D341Med (cell line): Measurements from ENCODE around the gene GNG7.
"Not testable (repeated sequence)": the region's sequence is repeated elsewhere in the genome, so short reads cannot be mapped to it uniquely, and the experiment has no call there.

Experiments used
- DNase-seq: peaks from one replicate; pipeline ENCODE4 v3.0.0; 2012; ENCODE audit warnings: low spot score

GNG7 gene

GRCh38 chr19:2675892-2676291, 26.6 kb downstream of the GNG7 start:
- no peak for DNase-seq

DNA sequence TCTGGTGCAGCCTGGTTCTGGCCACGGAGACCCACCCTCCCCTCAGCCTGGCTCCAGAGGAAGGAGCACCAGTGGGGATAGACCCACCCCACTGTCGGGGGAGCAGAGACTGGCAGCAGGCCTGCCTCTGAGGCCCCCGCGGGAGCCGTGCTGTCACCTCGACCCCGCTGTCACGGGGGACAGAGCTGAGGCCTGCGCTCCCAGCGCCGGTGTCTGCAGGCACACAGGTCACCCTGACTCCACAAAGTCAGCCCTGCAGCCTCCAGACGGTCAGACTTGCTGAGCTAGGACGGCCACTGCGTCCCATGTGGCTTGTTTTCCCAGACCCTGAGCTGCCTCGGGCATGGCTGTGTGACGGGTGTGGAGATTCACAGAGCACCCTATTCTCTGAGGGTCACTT, 32.3 kb downstream of the GNG7 start:
- no peak for DNase-seq

- DNase-seq, result no peak
Measured at GRCh38 chr19:2668175-2668763, 34.2 kb downstream of the GNG7 start.

DNA sequence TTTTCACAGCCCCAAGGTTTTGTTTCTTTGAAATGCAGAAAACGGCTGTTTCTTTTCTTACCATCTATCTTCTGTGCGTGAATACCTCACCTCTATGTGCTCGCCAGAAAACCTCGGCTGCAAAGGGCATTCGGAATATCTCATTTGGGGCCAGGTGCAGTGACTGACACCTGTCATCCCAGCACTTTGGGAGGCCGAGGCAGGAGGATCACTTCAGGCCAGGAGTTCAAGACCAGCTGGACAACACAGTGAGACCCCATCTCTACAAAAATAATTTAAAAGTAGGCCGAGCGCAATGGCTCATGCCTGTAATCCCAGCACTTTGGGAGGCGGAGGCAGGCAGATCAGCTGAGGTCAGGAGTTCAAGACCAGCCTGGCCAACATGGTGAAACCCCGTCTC, 35.1 kb downstream of the GNG7 start:
- DNase-seq, result not testable (repeated sequence)

DNA sequence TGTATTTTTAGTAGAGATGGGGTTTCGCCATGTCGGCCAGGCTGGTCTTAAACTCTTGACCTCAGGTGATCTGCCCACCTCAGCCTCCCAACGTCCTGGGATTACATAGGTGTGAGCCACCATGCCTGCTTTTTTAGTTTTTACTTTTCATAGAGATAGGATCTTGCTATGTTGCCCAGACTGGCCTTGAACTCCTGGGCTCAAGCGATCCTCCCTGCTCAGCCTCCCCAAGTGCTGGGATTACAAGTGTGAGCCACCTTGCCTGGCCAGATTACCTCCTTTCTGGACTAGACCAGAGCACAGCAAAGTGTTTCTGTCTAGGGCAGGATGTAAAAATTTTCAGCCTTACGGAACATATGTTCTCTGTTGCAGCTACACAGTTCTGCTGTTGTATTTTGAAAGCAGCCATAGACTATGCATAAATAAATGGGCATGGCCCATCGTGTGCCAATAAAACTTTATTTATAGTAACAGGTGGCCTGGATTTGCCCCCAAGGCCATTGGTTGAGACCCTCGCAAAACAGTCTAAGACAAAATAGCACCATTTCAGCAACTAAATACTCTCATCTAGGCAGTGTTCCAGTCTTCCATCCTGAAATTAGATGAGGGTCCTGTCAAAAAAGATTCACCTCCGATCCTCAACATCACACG, 36.0 kb downstream of the GNG7 start:
- no peak for DNase-seq

- no peak for DNase-seq
Measured at GRCh38 chr19:2665103-2665502, 37.4 kb downstream of the GNG7 start.

- DNase-seq, result no peak
Measured at GRCh38 chr19:2663920-2664571, 38.4 kb downstream of the GNG7 start.

- DNase-seq, result no peak
Measured at GRCh38 chr19:2661615-2662014, 40.9 kb downstream of the GNG7 start.

DNA sequence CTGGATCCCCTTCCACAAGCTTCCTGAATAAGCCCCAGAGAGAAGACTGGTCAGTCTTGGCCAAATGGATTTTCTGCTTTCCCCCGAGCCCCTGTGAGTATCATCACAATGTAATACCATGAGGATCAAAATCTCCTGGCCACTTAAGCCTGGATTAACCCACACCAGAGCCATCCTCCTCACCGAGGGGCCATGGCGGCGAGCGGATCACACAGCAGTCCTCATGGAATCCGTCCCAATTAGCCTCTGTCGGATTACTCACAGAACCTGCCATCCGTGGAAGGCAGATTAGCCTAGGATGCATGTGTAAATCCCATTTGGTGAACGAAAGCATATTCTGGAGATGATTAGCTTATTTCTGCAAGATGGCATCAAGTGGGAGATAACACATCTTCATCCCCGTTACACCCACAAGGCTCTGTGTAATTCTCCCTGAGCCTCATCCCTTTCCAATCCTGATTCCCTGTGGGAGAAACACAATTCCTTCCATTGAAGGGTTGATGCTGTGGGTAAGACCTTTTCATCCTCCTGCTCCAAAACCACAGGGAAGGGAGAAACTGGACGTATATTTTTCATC, 42.5 kb downstream of the GNG7 start:
- peak; percentile 84 for DNase-seq

GRCh38 chr19:2656533-2656932, 46.0 kb downstream of the GNG7 start:
- no peak for DNase-seq

DNA sequence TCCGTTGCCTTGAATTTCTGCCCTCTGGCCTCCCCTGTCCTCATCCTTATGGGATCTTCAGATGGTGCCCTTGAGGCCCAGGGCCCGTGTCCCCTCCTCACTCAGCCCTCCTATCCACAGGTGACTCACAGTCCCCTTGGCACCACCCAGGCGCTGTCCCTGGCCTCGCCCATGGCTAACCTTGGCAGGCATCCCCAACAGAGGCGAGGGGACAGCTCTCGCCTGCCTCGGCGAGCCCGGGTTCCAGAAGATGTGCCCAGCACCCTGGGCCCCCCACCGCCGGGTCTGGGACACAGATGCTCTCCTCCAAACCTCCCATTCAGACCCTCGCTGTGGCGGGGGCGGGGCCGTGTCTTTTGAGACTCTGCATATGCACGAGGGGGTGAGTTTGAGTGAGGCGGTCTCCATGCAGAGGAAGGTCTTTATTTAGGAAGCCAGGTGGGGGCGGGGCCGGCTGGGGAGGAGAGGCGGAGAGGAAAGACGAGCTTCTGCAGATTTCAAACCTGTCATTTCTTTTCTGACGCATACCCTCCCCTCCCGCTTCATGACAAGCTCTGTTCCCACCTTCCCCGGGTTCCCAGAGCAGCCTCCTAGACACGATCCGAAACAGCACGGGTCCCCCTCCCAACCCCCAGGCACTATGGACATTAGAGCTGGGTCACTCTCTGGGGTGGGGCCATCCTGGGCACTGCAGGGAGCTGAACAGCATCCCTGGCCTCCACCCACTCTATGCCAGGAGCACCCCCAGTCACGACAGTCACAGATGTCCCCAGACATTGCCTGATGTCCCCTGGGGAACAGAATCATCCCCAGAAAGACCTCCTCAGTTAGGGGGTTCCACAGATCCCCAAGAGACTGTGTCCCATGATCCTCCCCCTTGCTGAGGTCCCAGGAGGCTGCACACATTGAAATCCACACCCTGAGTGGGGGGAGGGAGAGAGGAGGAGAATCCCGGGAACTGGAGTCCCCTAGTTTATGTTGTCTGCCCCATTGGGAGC, 48.5 kb downstream of the GNG7 start:
- DNase-seq, result no peak

GRCh38 chr19:2653218-2653617, 49.3 kb downstream of the GNG7 start:
- DNase-seq, result no peak

- DNase-seq, result no peak
Measured at GRCh38 chr19:2652504-2653099, 49.9 kb downstream of the GNG7 start.

- not testable (repeated sequence) for DNase-seq
Measured at GRCh38 chr19:2651002-2651733, 51.3 kb downstream of the GNG7 start.

GRCh38 chr19:2650515-2650914, 52.0 kb downstream of the GNG7 start:
- no peak for DNase-seq

DNA sequence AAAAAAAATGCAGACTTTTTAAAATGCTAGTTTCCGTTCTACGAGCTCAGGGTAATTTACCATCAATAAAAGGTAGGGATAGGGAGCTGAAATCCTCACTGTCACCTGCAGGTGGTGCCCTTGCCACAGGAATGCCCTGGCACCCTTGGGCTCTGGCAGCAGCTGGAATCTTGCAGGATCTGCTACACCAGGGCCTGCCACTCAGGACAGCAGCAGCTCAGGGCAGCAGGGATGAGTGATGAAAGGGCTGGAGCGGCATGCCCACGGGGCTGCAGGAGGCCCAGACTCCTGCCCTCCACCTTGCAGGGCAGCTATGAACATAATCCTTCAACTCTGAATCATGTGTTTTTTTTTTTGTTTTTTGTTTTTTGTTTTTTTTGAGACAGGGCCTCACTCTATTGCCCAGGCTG, 54.0 kb downstream of the GNG7 start:
- peak; percentile 94 for DNase-seq

DNA sequence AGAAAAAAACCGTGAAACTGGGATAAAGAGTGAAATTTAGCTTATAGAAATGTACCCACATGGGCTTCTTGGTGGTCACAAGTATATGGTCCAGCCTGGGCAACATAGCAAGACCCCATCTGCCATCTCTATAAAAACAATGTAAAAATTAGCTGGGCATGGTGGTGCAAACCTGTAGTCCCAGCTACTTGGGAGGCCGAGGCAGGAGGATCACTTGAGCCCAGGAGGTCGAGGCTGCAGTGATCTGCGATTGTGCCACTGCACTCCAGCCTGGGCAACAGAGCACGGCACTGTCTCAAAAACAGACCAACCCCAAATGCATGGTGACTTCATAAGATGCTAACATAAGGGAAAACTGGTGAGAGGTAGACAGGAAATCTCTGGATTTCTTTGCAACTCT, 54.4 kb downstream of the GNG7 start:
- DNase-seq, result no peak

DNA sequence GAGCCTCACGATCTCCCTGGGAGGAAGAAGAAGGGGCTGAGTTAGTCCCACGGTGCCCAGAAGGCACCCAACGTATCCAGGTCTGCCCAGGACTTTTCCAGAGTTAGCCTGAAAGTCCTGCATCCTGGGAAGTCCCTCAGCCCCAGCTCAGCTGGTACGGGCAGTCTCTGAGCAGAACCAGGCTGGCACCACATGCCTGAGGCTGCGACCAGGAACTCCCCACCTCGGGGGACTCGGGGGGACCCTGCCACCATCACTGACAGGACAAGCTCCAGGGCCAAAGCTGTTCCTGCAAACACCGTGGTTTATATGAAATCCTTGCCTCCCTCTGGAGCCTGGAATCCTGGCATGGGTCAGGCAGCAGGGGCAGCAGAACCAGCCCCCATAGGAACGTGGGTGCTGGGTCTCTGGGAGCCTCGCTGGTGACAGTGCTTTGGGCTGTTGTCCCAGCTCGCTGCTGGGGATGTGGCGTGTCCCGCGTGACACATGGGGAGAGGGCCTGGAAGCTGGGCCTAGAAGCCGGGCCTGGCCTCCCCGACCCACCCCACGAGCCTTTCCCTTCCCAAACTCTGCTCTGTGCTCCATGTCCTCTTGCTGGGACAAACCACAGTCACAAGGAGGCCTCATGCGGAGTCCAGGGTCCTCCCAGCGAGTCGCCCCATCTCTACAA, 55.5 kb downstream of the GNG7 start:
- DNase-seq, result no peak

DNA sequence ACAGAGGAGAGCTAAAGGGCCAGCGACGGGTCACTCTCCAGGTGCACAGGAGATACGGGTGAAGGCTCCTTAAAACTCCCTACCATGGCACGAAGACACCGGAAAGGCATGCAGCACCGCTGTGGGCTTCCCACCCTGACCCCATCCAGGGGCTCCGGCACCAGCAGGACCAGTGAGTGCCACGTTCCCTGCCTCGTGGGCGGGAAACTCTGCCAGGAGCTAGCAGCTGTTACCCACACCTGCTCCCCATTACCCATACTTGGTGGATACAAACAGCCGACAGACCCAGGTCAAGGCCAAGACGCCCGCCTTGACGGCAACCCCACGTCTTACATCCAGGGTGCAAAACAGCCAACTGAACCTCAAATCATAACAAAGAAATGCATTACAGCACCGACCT, 56.7 kb downstream of the GNG7 start:
- DNase-seq, result no peak

DNA sequence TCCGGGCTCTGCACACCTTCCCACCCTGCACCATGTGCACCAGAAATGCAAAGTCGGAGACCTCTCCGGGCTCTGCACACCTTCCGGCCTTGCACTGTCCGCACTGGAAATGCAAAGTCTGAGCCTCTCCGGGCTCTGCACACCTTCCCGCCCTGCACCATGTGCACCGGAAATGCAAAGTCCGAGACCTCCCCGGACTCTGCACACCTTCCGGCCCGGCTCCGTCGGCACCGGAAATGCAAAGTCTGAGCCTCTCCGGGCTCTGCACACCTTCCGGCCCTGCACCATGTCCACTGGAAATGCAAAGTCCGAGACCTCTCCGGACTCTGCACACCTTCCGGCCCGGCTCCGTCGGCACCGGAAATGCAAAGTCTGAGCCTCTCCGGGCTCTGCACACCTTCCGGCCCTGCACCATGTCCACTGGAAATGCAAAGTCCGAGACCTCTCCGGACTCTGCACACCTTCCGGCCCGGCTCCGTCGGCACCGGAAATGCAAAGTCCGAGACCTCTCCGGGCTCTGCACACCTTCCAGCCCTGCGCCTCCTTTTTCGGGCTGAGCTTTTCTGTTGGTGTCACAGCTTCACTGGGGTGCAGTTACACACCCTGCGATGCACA, 59.3 kb downstream of the GNG7 start:
- DNase-seq, result not testable (repeated sequence)
